GM21619 (cell line): ENCODE results near the gene ZBTB40.

ENCODE experiments used
- ATAC-seq: cut with Tn5 transposase; IDR thresholded peaks from one replicate; pipeline ENCODE4 v1.9.1; 2021; ENCODE audit not compliant: unreplicated experiment

The ZBTB40 gene

GRCh38 chr1:22451702-22452480, at the start of gene ZBTB40:
Gene ZBTB40, plus strand, starts transcription at chr1:22451851. Its CDS starts 38,098 bp downstream, at chr1:22489949.
- peak; percentile 77 for ATAC-seq

DNA sequence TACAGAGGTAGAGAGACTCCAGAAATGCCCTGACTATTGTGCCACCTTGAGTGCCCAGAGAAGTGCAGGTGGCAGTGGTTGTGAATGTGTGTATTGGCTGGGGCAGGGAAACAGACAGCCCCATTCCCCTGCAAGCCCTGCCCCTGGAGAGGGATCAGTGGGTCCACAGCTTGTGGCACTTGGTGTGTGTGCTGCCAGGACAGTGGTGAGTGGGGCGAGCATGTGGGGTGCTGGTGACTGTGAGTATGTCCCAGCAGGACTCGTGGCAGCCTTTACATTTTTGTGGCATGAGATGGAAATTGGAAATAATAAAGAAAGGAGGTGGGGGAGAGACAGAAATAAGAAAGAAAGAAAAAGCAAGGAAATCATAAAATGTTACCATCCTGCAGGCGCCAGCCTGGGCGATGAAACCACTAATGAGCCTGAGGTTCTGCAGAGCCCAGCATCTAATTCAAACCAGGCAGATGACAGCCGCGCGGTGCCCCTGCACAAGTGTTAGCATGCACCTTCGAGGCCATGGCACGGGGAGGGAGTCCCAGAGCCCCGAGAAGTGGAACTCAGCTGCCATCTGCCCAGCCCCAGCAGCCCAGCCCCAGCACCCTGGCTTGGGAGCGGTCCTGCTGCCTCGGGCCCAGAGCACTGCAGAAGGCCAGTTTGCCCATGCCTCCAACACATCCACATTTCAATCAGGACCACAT, 49.1 kb upstream of the ZBTB40 start:
- ATAC-seq: no peak

- ATAC-seq: no peak
Measured at GRCh38 chr1:22404486-22404885, 47.2 kb upstream of the ZBTB40 start.

DNA sequence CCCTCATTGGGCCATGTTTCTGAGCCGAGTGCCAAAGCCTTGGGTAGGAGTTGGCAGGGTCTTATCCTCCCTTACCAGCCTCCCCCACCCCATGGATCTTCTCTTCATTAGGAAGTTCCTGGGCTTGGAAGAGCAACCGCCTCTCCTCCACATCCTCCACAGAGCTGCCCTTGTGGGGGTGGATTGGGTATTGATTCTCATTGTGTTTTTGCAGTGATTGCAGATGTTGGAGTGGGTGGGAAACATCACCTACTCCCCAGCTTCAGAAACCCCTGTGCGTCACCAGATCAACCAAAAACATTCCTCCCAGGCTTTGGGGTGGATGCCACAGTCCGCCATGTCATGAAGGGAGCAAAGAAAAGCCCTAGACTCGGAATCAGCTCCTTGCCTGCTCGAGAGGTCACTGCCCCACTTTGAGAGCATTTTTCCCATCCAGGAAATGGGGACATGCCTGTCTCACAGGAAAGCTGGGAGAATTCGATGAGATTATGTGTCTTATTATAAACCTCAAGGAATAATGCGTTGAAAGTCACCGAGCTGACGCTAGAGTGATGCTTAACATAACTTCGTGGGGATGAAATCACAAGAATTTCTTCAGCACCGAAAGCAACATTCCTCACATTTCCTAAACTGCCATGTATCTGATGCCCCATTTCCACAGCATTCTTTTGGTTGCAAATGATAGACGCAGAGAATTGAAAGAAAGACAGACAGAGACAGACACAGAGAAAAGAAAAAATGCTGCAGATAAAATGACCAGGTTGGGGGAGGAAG, 44.7 kb upstream of the ZBTB40 start:
- ATAC-seq: no peak

- ATAC-seq: no peak
Measured at GRCh38 chr1:22408230-22408629, 43.4 kb upstream of the ZBTB40 start.

DNA sequence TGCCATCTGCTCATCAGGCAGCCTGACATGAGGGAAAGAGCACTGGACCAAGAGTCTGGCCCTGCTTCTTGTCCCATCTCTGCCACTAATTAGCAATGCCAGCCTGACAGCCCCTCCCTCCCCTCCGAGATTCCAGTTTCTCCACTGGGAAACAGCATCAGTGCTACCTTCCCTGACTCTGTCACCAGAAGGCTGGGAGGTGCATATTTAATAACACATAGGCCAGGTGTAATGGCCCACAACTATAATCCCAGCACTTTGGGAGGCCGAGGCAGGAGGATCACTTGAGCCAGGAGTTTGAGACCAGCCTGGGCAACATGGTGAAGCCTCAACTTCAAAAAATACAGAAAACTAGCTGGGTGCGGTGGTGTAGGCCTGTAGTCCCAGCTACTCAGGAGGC, 41.2 kb upstream of the ZBTB40 start:
- ATAC-seq: no peak

DNA sequence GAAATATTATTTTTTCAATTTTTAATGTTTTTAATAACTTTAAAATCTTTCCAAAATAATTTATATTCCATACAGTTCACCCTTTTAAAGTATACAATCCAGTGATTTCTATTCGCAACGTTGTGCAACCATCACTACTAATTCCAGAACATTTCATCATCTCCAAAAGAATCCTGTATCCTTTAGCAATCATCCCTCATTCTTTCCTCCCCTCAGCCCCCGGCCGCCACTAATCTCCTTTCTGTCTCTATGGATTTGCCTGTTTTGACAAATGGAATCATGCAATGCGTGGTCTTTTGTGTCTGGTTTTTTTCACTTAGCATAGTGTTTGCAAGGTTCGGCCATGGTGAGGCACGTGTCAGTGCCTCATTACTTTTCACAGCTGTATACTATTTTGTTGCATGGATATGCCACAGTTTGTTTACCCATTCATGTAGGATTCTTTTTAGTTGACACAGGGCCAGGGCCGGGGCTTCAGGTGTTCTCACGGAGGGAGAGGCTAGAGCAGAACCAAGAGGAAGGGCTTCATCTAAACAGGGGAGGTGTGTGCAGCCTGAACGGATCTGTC, 40.6 kb upstream of the ZBTB40 start:
- no peak for ATAC-seq

- no peak for ATAC-seq
Measured at GRCh38 chr1:22411589-22411988, 40.1 kb upstream of the ZBTB40 start.

DNA sequence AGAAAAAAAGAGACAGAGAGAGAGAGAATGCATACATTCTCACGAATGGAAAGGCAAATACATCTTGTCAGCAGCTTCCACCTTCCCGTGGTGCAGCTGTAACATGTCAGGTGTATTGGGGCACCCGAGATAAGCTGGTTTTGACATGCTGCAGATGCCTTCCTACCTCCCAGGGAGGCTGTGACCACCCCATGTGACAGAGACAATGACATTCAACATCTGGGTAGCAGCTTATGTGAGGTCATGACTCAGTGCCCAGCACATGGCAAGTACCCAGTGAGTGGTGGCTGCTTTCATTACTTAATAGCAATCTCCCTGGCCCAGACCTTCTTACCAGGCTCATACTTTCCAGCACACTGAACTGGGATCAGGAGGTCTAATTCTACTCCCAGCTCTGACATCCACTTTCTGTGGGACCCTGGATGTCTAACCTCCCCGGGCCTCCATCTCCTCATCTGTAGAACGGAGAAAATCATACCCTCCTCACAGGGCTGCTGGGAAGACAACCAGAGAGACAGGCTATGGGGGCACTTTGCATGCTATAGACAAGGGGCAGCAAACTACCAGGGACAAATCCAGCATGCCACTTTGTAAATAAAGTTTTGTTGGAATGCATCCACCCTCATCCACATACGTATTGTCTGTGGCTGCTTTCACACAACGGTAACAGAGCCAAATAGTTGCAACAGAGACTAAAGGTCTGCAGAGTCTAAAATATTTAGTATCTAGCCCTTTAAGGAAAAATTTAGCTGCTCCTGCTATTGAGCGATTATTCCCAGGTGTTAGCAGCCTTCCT, 38.5 kb upstream of the ZBTB40 start:
- no peak for ATAC-seq

DNA sequence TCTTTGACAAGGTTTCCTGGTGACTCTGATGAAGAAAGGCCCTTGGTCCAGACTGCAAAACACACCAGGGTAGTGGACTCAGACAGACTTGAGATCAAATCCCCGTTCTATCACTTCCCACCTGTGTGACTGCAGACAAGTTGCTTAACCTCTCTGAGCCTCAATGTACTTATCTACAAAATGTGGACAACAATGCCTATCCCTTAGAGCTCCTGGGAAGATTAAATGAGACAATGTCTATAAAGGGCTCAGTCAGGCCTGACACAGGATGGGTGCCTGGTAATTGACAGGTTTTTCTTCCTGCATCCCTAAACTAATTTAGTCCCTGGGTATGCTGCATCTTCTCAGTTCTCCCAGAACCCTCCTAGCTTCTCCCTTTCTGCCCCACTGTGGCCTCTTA, 37.9 kb upstream of the ZBTB40 start:
- ATAC-seq: no peak

DNA sequence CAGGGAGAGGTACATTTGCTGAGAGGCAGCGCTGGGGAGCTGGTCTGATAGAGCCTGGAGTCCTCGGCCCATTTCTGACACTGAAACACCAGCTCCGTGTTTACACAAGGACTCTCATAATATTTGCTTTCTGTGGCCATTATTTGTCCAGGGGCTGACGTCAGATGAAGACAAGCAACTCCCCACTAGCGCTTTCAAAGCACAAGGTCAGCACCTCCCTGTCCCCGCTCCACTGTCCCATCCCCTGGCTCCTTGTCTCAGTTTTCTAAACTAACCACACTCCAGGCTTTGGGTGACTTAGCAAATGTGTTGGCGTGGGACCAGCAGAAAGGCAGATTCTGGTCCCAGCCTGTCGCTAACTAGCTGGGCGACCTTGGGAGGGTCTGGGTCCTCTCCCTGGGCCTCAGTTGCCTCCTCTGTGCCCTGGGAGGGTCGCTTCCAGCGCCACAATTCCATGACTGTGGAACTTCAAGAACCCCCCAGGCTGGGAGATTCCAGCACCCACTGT, 37.4 kb upstream of the ZBTB40 start:
- ATAC-seq: no peak

- ATAC-seq: no peak
Measured at GRCh38 chr1:22415489-22415888, 36.2 kb upstream of the ZBTB40 start.

DNA sequence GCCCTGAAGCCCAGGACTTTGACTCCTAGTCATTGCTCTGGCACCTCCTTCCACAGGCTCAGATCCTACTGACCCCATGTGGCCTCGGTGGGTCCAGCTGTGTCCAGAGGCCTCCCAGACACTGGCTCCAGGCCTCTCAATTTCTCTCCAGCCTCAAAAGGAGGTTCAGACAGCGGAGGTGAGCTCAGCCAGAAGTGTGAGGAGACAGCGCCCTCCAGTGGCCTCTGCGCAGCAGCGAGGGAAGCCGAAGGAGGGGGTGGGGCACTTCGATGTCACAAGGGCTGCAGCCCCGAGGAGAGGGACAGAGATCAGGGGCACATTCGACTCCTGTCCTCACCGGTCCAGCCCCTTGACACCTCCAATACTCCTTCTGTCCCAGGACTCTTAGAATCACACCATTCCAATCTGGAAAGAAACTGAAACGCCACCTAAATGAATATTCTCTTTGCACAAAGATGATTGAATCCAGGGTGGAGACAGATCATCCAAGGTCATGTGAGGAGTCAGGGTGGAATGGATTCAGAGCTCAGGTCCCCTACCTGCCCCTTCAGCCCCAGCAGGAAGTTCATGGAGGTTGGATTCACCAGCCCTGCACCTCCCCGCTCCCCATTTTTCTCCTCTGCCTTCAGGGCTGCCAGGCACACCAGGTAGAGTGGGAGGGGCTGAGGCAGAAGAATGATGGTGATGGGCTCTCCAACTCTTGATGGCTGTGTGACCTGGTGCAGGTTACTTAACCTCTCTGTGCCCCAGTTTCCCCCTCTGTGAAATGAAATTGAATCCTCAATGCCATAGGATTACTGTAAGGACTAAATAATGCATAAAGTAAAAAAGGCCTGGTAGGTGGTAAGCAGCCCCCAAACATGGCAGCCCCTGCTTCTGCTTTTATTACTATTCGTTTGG, 34.8 kb upstream of the ZBTB40 start:
- no peak for ATAC-seq

DNA sequence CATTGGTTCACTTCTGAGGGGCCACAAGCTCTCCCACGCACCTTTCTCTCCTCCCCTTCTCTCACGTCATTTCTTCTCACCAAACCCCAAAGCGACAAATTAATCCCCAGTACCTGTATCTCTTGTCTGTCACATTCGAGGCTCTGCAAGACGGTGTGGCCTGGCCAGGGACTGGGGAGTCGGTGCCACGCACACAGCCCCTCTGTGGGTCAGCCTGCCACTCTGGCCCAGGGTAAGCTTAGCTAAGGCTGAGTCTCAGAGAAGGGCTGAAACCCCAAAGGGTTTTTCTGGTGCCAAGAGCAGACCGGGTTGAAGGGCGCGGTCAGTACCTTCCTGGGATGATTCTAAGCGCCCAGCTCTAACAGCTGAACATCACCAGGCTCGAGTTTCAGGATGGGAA, 34.2 kb upstream of the ZBTB40 start:
- ATAC-seq: no peak

DNA sequence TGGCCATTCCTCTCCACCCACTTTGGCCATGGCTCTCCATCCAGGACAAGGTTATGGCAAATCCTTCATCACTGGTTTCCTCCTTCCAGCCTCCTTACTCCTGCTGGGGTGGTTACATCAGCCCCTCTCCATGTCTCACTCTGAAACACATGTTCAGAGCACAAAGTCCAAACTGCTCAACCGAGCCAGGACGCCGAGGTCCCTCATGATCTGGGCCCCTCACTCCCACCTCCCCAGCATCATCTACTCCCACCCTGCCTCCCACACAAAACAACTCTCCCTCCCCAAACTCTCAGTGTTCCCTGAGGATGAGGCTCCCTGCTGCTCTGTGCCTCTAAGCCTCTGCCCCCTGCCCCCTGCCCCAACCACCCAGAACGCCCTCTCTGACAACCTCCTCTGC, 33.3 kb upstream of the ZBTB40 start:
- ATAC-seq: no peak

DNA sequence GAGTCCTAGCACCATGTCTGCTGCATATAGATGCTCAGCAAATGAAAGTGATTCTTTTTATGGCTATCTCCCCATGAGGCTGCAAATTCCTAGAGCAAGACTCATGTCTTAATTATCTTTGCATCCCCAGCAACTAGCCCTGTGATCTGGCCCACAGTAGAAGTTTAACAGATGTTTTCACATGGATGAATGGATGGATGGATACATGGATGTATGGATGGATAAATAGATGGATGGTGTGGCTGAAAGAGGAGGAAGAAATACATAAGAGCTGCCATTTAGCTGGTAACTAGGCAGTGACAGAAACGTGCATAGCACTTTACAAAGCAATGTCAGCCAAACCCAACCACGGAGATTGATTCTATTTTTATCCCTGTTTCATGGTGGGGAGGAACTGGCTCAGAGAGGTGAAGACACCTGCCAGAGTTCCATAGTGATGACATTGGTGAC, 32.7 kb upstream of the ZBTB40 start:
- ATAC-seq: no peak

DNA sequence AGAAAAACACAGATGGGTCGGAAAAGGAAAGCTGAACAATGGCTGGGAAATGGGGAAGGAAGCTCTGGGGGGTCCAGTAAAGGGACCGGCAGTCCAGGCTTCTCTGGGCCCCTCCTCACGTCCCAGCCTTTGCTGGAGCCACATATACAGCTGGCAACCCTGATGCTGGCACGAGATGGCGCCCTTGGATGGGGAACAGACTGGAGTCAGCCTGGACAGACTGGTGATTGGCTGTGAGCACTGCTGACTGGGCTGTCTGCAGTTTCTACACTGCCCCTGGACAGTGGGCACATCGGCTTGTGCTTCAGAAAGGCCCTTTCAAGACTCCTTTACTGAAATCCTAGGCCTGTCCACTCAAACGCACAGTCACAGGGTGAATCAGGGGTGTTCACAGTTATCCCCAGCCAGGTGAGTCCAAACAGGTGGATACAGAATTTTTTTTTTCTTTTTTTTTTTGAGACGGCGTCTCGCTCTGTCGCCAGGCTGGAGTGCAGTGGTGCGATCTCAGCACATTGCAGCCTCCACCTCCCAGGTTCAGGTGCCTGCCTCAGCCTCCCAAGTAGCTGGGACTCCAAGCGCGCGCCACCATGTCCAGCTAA, 31.1 kb upstream of the ZBTB40 start:
- ATAC-seq: no peak

DNA sequence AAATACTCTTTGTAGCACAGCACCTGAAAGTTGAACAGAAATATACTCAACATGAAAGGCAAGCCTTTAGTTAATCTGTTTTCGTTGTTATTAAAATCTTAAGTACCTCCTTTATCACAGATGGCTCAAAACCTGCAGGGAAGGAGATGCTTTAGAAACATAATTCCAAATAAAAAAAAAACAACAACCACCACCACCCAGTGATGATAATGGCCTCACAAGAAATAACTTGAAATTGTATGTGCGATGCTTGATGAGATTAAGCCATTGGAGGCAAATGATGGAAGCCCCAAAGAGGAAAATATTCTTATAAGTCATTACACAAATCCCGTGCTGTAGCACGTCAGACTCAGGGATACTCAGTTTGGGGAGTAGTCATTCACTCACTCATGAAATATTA, 24.9 kb upstream of the ZBTB40 start:
- no peak for ATAC-seq

- ATAC-seq: no peak
Measured at GRCh38 chr1:22428672-22429071, 23.0 kb upstream of the ZBTB40 start.
